Panc1 (cell line): ENCODE data around the gene MAPK8.

Experiments
- CTCF ChIP-seq: fragments of 450-650 bp; IDR thresholded peaks from 2 replicates; pipeline ENCODE4 v1.5.1; 2017; ENCODE audit warnings: mild to moderate bottlenecking
- POLR2AphosphoS5 ChIP-seq: IDR thresholded peaks from 2 replicates; pipeline ENCODE4 v1.6.1; 2012; ENCODE audit warnings: mild to moderate bottlenecking, low read depth, low read length, moderate library complexity
- TCF7L2 ChIP-seq: IDR thresholded peaks from 2 replicates; pipeline ENCODE4 v1.6.1; 2011; ENCODE audit warnings: mild to moderate bottlenecking, low read depth, low read length, inconsistent platforms

GRCh38 chr10:48419714-48420113, 113.2 kb downstream of the MAPK8 start:
- TF ChIP-seq CTCF (no peak), POLR2AphosphoS5 (no peak), TCF7L2 (no peak)
